HepG2 (cell line): ENCODE results near the gene KHK. TPM values are rescaled to one million over a fixed set of nuclear protein-coding genes. Genes with fewer than 3 reads are reported as not detected.

Source experiments
- DBP ChIP-seq: sonication (generic); formaldehyde crosslinking; IDR thresholded peaks from 2 replicates; pipeline ENCODE4 v1.4.0; 2020; ENCODE audit warnings: missing genetic modification reagents; ENCODE audit errors: not compliant biosample characterization
- EP300 ChIP-seq, 3 experiments: sonication (generic) in 1 of 3; formaldehyde crosslinking in 1 of 3; IDR thresholded peaks; 2 replicates each; pipeline versions ENCODE4 v1.5.1 to v1.6.1; 2011 to 2020; ENCODE audit warnings: low read depth in 2 of 3, low read length in 2 of 3, borderline replicate concordance in 1 of 3, improper control_type of control experiment in 1 of 3, mild to moderate bottlenecking in 1 of 3, missing genetic modification reagents in 1 of 3, moderate library complexity in 1 of 3
- GABPA ChIP-seq, 2 experiments: IDR thresholded peaks; 2 replicates each; pipeline ENCODE4 v1.6.1; 2011 to 2016; ENCODE audit warnings: low read depth in 2 of 2, low read length in 1 of 2, missing biosample characterization in 1 of 2, missing genetic modification characterization in 1 of 2
- GMEB2 ChIP-seq: IDR thresholded peaks from 2 replicates; pipeline ENCODE4 v1.6.1; 2016; ENCODE audit warnings: missing biosample characterization, missing genetic modification reagents, low read depth
- HNRNPLL ChIP-seq: fragments of 200-400 bp; formaldehyde crosslinking; IDR thresholded peaks from 2 replicates; pipeline ENCODE4 v1.6.1; 2017; ENCODE audit warnings: mild to moderate bottlenecking, low read depth, low read length; ENCODE audit not compliant: poor library complexity, severe bottlenecking
- HOMEZ ChIP-seq: IDR thresholded peaks from 2 replicates; pipeline ENCODE4 v1.6.1; 2016; ENCODE audit warnings: low read depth
- HOXA7 ChIP-seq: sonication (generic); formaldehyde crosslinking; IDR thresholded peaks from 2 replicates; pipeline ENCODE4 v1.8.1; 2022; ENCODE audit warnings: mild to moderate bottlenecking, missing genetic modification reagents, moderate library complexity
- JARID2 ChIP-seq: sonication (generic); formaldehyde crosslinking; IDR thresholded peaks from 2 replicates; pipeline ENCODE4 v1.8.1; 2023; ENCODE audit warnings: missing genetic modification reagents, inconsistent platforms; ENCODE audit not compliant: insufficient replicate concordance
- LBX2 ChIP-seq: sonication (generic); formaldehyde crosslinking; IDR thresholded peaks from 2 replicates; pipeline ENCODE4 v1.5.0; 2020; ENCODE audit warnings: missing genetic modification reagents, mild to moderate bottlenecking, borderline replicate concordance
- NFE2 ChIP-seq: sonication (generic); formaldehyde crosslinking; IDR thresholded peaks from 2 replicates; pipeline ENCODE4 v1.4.0; 2020; ENCODE audit warnings: missing genetic modification reagents
- NFYC ChIP-seq: IDR thresholded peaks from 2 replicates; pipeline ENCODE4 v1.6.1; 2016; ENCODE audit warnings: missing genetic modification reagents, missing compliant biosample characterization
- ZFX ChIP-seq: sonication (generic); formaldehyde crosslinking; IDR thresholded peaks from 2 replicates; pipeline ENCODE4 v1.4.0; 2020; ENCODE audit warnings: mild to moderate bottlenecking, low read depth, missing genetic modification reagents, moderate library complexity
- ZMAT3 ChIP-seq: sonication (generic); formaldehyde crosslinking; conservative IDR thresholded peaks from 2 replicates; pipeline ENCODE4 v1.7.0; 2021; ENCODE audit warnings: missing genetic modification reagents
- ZNF44 ChIP-seq: sonication (generic); formaldehyde crosslinking; IDR thresholded peaks from 2 replicates; pipeline ENCODE4 v1.5.1; 2020; ENCODE audit warnings: mild to moderate bottlenecking, missing genetic modification reagents
- ZNF530 ChIP-seq: sonication (generic); formaldehyde crosslinking; IDR thresholded peaks from 2 replicates; pipeline ENCODE4 v1.5.0; 2020; ENCODE audit warnings: low read depth, mild to moderate bottlenecking, missing genetic modification reagents
- ZNF556 ChIP-seq: sonication (generic); formaldehyde crosslinking; IDR thresholded peaks from 2 replicates; pipeline ENCODE4 v1.4.0; 2020; ENCODE audit warnings: mild to moderate bottlenecking, missing genetic modification reagents, borderline replicate concordance
- polyA plus RNA-seq, 8 experiments: library from polyadenylated mRNA; depleted of rRNA in 3 of 8; stranded (reverse) in 7 of 8; unstranded in 1 of 8; fragments of >200 nt; fragmentation: Illumina TruSeq in 4 of 8; extraction: Trizol in 4 of 8; gene quantifications; 2 replicates each; pipeline versions ENCODE4 v1.2.1 to v1.2.3, GENCODE V29; 2011 to 2016; ENCODE audit warnings: low read depth in 4 of 8, missing spikeins in 1 of 8, mixed read lengths in 1 of 8; ENCODE audit not compliant: insufficient read depth in 1 of 8
- total RNA-seq, 5 experiments: library from RNA; depleted of rRNA; stranded (reverse); fragments of >200 nt; fragmentation: Illumina TruSeq; extraction: Trizol; gene quantifications; 2 replicates each; pipeline ENCODE4 v1.2.3, GENCODE V29; 2016; ENCODE audit warnings: low read depth in 1 of 5

Gene KHK
- total and polyA plus RNA-seq, 2 of the 13 experiments (the other 11 are each of a cell fraction or from before 2014, with no cell fraction given) = 40.9 to 99.2 TPM

- TF ChIP-seq ZMAT3 = no peak
- TF ChIP-seq ZFX (CRISPR knock-in tag) = peak; percentile 82
- no peak for TF ChIP-seq ZNF530 (CRISPR knock-in tag)
- no peak for TF ChIP-seq DBP
- TF ChIP-seq EP300 (IDR thresholded peaks at IDR 0.05; ENCODE audit: low read depth in 2 of 2, low read length in 2 of 2) = peak in 1 of 2 experiments; percentile 45; a peak in 1 of 4 replicates
- no peak for TF ChIP-seq EP300 (CRISPR knock-in tag; IDR thresholded peaks at IDR 0.05; ENCODE audit: borderline replicate concordance)
- TF ChIP-seq HOXA7 = no peak
- TF ChIP-seq GABPA (IDR thresholded peaks at IDR 0.05; ENCODE audit: low read depth, low read length) = peak; percentile 99
- peak; percentile 91 for TF ChIP-seq GABPA (CRISPR knock-in tag; IDR thresholded peaks at IDR 0.05; ENCODE audit: low read depth)
- TF ChIP-seq ZNF556 (CRISPR knock-in tag) = no peak; the same call in 1 of the 2 replicates
- TF ChIP-seq JARID2 (CRISPR knock-in tag) = no peak
- TF ChIP-seq HOMEZ = 0 out of 2 replicates have a peak, but pooled peaks have one; percentile 27
- TF ChIP-seq NFYC (CRISPR knock-in tag) = peak; percentile 31; the same call in 1 of the 2 replicates
- TF ChIP-seq ZNF44 (CRISPR knock-in tag) = no peak
- TF ChIP-seq GMEB2 (CRISPR knock-in tag) = peak; percentile 79; the same call in 1 of the 2 replicates
- TF ChIP-seq HNRNPLL = peak; percentile 66
- TF ChIP-seq NFE2 (CRISPR knock-in tag) = no peak
- peak; percentile 49; the same call in 1 of the 2 replicates for TF ChIP-seq LBX2
Measured at GRCh38 chr2:27071277-27071989, 15.1 kb upstream of the KHK start, which contains the start of gene OST4 (continued).
